GM04503 (cell line): Measurements from ENCODE around the gene RBSN.
"Not testable (repeated sequence)": the region's sequence is repeated elsewhere in the genome, so short reads cannot be mapped to it uniquely, and the experiment has no call there.

ENCODE experiments used
- DNase-seq: peaks from one replicate; pipeline ENCODE4 v3.0.0-alpha.2; 2012; ENCODE audit warnings: low read depth

Gene RBSN

DNA sequence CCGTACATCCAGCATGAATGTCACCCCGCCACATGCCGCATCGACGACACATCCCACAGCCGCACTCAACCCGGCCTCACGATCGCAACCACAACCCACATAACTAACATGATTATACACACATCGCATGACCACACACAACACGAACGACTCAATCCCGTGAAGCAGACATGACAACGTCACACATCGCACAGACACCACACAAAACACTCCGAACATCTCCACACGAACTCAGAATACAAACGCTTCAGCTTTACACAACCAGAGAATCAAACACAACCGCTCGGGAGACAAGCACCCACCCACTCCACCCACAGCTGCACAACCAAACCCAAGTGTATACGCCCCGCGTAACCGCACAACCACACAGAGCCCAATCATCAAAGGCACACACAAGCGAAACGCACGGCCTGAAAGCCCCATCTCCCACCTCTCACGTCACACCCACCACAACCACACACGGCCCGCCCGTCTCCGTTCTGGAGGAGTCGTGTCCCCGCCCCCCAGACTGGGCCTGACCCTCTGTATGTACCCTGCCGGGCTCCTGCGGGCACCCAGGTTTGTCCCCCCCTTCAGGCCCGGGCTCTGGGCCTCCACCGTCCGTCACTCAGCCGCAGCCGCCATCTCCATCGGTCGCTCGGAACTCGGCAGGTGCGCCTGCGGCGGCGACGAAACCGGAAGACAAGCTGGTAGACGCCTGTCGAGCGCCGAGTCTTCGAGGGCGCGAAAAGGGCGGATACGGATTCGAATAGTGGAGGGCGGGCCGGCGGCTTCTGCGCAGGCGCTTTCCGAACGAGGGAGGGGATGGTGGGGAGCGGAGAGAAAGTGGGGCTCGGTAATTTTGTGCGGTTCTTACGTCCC is at the start of gene RBSN:
Gene RBSN (minus strand): TSS at position 646 of the 861 bp plus-strand sequence. CDS start 3,028 bp downstream, outside the sequence.
- DNase-seq = peak; percentile 72

DNA sequence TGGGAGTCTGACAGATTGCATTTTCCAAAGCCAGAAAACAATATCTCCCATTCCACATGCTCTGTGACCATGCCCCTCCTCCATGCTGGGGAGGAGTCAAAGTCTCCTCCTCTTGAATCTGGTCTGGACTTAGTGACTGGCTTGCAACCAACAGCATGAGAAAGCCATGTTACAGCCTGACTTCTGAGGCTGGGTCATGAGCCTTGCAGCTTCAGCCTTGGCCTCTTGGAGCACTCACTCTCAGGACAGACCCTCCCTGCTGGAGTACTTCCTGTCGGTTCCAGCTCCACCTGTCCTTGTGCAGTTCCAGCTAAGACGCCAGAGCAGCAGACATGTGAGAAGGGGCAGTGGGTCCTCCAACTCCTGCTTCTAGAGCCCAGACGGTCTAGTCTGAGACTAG is 49.7 kb upstream of the RBSN start:
- DNase-seq = no peak

DNA sequence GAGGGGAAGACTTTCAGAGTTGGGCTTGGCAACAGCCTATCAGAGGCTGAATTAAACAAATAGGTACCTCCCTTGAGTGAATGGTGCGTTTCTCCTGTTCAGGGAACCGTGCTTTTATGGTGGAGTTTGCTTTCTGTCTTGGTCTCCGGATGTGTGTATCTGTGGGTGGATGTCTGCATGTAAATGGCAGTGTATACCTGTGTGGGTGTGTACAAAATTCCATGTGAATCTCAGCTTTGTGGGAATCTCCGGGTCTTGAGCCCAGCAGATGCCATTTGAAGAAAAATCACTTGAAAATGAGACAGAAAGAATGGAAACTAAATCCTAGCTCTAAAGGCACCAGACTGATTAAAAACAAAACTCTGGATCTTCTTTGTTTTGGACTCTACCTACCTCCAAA is 37.9 kb upstream of the RBSN start:
- DNase-seq = not testable (repeated sequence)

DNA sequence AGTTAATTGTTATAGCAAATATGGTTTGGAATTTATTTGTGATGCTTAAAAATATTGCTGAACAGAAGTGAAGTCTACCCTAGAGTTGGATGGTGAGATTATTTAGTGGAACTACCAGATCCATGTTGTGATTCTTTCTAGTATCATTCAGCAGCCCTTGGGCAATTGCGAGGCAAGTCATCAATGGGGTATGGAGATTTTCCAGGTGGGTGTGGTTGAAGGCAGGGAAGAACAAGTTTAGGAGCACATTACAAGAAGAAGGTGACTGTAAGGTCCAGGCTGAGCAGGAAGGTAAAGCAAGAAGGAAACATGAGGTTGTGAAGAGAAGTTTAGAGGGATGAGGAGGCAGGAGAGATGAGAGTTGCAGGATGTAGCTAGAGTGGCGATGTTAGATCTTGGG is 36.0 kb upstream of the RBSN start:
- not testable (repeated sequence) for DNase-seq

DNA sequence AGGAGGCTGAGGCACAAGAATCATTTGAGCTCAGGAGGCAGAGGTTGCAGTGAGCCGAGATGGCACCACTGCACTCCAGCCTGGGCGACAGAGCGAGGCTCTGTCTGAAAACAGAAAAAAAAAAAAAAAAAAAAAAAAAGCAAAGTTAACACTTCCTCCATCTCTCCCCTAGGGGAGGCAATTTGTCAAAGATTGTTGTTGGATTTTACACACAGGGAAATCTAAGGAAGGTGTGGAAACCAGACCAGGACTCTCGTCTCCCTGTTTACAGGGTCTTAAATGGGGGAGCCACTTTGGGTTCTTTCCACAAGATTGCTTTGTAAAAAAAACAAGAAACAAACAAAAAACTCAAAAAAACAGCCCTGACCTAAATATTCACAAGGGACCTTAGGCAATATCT is 29.5 kb upstream of the RBSN start:
- DNase-seq = not testable (repeated sequence)

DNA sequence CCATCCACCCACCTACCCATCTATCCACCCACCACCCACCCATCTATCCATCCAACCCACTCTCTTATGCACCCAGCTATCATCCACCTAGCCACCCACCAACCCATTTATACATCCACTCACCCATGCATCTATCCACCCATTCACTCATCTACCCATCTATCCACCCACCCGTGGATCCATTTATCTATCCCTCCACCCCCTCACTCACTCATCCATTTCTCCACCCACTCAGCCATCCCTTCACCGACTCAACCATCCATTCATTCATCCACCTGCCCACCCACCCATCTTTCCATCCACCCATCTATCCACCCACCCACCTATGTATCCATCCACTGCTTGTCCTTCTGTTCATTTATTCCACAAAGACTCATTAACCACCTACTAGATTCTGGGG is 28.0 kb upstream of the RBSN start:
- DNase-seq = not testable (repeated sequence)

DNA sequence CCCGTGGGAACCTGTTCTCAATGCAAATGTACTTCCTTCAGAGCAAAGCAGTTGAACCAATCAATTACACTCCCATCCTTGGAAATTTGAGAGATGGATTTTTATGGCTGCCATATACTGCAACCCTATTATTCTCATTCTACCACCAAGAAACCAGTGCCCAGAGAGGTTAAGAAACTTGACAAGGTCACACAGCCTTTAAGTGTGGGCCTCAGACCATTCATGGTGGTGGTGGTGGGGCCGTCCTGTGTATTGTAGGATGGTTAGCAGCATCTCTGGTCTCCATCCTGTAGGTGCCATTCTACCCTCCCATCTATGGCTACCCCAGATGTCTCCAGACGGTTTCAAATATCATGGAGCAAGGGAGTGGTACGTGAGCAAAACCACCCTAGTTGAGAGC is 23.4 kb upstream of the RBSN start:
- DNase-seq = no peak

DNA sequence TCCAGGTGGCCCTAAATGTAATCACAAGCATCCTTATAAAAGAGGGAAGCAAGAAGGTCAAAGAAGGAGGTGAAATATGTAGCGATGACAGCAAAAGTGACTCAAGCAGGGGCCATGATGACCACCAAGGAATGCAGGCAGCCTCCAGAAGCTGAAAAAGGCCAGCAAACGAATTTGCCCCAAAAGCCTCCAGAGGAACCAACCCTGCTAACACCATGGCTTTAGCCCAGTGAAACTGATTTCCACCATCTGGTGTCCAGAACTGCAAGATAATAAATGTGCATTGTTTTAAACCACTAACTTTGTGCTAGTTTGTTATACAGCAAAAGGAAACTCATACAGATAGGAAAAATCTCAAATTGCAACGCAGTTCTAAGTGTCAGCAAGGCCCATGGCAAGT is 23.0 kb upstream of the RBSN start:
- peak; percentile 27 for DNase-seq

DNA sequence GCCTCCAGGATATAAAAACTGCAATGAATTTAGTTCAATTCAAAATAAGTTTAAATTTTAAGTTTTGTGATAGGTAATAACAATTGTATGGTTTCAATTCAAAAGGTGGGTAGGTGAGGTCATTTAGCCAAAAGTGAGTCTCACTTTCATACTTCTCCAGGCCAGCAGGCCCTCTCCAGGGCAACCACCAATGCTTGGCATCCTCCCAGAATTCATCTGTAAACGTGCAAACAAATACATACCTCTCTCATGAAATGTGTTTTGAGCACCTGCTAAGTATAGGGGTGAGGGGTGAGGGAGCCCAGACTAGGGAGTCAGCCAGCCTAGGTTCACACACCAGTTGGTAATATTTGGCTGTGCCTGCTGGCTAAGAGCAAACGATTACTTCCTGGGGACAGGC is 22.0 kb upstream of the RBSN start:
- DNase-seq = no peak

DNA sequence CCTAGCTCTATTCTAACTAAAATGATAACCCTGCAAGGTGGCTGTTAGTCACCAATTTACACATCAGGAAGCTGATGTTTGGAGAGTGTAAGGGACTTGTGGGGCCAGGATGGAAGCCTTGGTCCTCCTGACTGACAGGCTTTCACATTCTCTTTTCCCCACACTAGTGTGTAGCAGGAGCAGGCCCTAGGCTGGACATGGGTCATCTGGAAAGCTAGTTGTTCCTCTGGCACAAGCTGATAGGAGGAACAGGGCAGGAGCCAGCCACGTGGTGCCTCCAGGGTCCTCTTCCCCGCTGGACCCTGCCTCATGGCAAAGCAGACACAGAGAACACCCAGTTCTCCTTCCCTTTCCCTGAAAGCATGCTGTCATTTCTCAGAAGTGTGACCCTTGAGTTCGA is 18.1 kb upstream of the RBSN start:
- no peak for DNase-seq

DNA sequence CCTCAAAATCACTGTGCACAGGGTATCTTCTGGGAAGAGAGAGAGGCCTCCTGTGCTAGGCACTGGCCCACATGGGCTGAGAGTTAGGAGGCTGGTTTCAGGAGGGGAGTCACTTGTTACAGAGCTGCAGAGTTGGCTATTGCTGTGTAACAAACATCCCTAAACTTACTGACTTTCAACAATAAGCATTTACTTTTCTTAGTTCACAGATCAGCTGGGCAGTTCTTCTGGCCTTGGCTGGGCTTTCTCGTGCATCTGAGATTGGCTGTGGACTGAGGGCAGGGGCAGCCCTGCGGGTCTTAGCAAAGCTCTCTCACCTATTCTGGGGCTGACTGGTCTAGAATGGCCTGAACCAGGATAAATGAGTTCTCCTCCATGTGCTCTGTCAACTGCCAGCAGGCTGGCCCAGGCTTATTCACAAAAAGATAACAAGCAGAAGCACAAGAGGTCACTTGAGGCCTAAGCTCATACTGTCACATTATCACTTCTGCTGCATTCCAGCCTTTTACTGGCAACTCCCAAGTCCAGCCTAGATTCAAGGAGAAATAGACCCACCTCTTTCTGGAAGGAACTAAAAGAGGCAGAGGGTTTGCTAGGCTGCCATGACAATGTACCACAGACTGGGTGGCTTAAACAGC is 17.2 kb upstream of the RBSN start:
- no peak for DNase-seq

DNA sequence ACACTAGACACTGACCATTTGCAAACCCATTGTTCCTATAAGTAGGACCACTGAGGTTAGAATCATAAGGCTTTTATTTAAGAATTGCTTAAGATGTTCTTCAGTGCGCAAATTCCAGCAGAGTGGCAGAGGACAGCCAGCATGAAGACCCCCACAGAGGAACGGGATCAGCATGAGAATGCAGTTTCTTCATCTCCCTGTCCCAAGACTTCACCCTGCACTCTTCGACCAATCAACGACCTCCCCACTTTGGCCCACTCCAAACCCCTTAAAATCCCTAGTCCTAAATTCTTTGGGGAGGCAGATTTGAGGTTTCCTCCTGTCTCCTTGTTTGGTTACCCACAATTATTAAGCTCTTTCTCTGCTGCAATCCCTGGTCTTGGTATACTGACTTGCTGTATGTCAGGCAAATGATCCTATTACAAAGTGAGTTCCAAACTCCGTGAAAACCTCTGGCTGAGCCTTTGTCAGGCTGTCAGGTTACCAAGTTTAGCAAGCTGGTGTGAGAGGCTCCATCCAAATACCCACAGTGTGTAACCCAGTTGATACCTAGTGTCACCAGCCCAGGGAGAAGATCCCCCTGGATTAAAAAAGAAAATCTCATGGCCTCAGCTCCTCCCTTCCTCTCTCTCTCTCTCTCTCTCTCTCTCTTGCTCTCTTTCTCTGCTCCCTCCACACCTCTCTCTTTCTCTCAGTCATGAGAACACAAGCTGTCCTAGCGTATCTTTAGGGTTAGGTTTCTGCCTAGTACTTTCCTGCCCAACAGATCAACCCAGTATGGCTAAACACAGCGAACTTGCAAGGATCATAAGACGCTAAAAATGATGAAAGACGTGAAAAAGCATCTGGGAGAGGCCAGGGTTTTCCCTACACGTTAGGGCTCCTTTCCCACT is 15.8 kb upstream of the RBSN start:
- no peak for DNase-seq

DNA sequence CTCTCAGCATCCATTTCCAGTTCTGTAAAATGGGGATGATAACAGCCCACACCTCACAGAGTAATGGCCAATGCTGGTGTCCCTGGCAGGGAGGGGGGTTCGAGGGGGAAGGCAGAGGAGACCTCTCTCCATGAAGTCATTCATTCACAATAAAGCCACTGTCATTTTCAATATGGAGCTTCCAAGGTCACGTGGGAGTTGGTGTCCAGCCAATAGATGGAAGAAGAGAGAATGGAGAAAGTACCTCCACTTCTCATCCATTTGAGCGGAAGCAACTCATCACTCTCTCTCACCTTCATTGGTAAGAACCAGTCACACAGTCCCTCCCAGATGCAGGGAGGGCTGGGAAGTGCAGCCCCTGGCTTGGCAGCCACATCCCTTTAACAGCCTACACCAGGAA is 14.9 kb upstream of the RBSN start:
- DNase-seq = no peak

DNA sequence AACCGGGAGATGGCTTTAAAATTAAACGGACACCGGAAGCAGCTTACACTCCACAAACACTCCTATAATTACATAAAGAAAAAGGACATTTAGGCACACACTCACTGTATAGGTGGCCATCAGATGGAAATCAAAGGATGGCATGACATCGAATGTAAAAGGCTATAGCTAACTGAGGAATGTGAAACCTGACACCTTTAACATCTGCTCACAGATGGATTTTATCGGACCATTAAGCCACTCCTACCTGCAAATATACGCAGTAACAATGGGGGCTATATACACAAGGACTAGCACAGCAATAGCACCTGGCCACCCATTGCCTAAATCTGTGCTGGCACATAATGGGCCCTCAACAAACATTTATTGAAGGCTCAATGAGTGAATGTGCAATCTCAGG is 14.5 kb upstream of the RBSN start:
- DNase-seq = no peak

DNA sequence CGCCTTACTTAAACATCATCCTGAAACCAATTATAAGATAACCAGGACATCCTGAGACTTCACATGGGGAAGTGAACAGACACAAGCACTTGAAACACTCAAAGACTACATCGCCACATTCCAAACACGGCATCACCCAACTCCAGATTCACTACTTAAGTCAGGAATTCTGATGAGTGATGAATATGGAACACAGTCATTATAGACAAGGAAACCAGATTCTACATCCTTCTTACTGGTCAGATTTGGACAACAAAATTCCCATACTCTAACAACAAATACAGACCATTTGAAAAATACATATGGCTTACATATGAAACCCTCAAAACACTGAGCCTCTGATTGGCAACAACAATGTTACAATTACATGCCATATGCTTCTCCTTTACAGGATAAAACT is 13.1 kb upstream of the RBSN start:
- no peak for DNase-seq

DNA sequence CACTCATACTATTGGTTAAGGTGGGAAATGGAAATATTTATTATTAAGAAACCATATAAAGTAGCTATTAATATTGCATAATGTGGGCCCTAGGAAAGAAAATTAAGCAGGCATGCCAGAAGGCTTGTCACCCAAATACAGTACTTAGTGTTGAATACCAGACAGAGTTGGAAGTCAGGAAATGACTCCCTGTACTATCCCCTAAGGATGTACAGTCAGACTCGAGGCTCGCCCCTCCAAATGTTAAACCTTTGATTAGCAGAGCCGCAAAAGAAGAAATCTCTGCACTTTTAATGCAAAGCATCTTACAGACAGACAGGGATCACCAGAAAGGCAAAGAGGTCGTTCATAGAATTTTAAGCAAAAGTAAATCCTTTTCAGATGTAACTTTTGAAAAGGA is 11.3 kb upstream of the RBSN start:
- DNase-seq = no peak

DNA sequence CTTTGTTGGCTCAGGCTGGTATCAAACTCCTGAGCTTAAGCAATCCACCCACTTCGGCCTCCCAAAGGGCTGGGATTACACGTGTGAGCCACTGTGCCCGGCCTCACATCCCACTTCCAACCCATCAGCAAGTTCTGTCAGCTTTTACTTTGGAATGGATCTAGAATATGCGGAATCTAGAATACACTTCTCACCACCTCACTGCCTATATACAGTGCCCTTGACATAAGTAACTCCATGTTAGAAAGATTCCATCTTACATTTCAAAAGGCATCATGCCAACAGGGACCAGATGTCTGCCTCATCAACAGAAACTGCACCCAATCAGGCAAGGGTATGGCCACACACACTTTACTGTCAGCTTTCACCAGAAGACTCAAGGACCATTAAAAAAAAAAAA is 9.9 kb upstream of the RBSN start:
- no peak for DNase-seq

DNA sequence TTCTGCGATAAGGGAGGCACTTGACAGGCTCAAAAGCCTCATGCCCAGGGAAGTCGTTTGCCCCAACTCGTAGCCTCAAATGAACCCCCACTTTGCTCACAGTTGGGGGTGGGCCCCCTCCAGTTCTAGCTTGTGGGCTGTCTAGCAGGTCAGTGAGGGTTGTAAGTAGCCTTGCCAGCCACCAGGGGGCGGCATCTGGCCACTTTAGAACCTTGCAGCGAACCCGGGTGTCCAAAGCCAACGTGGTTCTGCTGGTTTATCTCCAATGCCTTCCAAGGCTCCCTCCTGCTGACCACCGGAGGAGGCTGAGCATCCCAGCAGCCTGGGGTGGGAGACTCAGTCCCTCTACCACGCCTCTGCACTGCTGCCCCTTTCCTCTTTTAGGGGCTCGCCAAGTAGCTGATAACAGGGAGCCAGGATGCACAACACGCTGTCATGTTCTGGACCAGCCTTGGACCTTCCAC is 9.2 kb upstream of the RBSN start:
- DNase-seq = no peak

DNA sequence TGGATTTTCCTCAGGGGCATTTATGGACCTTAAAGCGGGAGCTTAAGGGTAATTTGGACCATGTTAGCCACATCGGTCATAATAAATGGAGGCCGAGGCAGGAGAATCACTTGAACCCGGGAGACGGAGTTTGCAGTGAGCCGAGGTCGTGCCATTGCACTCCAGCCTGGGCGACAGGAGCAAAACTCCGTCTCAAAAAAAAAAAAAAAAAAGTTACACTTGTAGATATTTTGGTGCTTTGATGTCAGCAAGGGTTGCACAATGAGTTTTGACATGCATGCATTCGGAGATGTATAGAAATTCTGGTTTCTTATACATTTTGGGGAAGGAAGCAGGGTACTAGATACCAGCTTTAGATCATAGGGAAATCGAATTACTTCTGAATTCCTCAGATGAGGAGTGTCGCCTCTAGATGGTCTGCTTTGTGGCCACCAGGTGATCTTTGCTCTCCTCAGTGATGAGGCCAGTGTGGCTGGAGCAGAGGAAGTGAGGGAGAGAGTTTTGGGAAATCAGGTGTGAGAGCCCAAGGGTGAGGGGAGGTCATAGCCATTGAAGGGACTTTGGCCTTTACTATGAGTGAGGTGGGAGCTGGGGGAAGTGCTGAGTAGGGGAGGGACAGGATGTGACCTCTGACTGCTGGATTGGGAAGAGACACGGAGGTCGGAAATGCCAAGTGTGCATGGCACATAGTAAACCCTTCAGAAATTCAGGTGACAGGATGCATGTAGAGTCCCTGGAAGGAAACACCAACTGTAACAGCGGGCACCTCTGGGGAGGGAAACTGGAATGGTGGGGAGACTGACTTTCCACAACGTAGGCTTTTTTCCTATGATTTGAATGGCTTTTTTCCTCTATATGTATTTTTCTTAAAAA is 8.4 kb upstream of the RBSN start:
- no peak for DNase-seq

DNA sequence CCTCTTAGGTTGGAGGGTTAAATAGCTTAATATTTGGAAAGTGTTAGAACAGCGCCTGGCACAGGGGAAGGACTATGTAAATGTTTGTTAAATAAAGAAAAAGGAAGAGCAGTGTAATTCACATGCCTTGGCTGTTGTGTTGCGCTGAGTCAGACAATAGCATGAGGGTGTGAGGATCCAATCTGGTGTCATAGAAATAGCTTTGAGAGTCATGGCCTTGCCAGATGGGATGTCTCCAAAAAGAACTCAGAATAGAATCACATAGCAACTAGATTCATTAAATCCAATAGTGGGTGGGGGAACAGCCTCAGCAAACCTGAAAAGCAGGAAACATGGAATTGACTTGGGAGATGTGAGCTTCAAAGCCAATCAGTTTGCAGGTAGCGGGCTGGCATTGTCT is 3.9 kb upstream of the RBSN start:
- DNase-seq = peak; percentile 36

DNA sequence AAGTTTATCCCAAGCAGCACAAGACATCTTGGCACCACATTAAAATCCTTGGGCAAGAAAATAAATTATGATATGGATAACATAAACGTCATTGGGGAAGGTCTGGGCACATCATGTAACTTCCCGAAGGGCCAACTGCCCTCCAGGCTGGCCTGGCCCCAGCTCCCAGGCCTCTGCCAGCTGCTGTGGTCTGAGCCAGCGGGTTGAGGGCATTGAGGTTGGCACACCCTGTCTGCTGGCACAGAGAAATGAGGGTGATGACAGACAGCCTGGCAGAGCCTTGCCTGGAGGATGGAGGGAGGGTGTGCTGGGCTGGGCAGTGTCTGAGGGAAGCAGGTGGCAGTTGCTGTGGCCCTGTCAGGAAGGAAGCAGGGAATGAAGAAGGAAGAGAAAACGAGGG is 3.3 kb upstream of the RBSN start:
- DNase-seq = no peak
